Erythroblast (primary cell): Measurements from ENCODE around the gene PRKD3.

Experiments
- GATA1 ChIP-seq: IDR thresholded peaks from 2 replicates; pipeline ENCODE4 v1.6.1; 2011; ENCODE audit warnings: low read depth, mild to moderate bottlenecking, control low read depth, low read length, moderate library complexity
- POLR2A ChIP-seq: IDR thresholded peaks from 2 replicates; pipeline ENCODE4 v1.6.1; 2011; ENCODE audit warnings: mild to moderate bottlenecking, low read length

- TF ChIP-seq POLR2A (no peak), GATA1 (no peak)
These were observed 42.7 kb upstream of the PRKD3 start for GRCh38 chr2:37367310-37367709.
